ENCODE results near the gene FBLN1.

- TF ChIP-seq, protein P1, sequence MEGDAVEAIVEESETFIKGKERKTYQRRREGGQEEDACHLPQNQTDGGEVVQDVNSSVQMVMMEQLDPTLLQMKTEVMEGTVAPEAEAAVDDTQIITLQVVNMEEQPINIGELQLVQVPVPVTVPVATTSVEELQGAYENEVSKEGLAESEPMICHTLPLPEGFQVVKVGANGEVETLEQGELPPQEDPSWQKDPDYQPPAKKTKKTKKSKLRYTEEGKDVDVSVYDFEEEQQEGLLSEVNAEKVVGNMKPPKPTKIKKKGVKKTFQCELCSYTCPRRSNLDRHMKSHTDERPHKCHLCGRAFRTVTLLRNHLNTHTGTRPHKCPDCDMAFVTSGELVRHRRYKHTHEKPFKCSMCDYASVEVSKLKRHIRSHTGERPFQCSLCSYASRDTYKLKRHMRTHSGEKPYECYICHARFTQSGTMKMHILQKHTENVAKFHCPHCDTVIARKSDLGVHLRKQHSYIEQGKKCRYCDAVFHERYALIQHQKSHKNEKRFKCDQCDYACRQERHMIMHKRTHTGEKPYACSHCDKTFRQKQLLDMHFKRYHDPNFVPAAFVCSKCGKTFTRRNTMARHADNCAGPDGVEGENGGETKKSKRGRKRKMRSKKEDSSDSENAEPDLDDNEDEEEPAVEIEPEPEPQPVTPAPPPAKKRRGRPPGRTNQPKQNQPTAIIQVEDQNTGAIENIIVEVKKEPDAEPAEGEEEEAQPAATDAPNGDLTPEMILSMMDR (IDR thresholded peaks at IDR 0.05; ENCODE audit: low read depth, low read length) = no peak
- no peak for TF ChIP-seq EZH2phosphoT487 (IDR thresholded peaks at IDR 0.05; ENCODE audit: low read depth)
These were observed 59.4 kb downstream of the FBLN1 start for GRCh38 chr22:45562102-45562501.
